Stimulated activated CD8-positive, alpha-beta memory T cell treated with anti-CD3 and anti-CD28 coated beads, Interleukin-2, amount 100 ng/mL, for 48 hours (primary cell): Measurements from ENCODE around the gene FMO1.
"Not testable (repeated sequence)": the region's sequence is repeated elsewhere in the genome, so short reads cannot be mapped to it uniquely, and the experiment has no call there.

Experiments
- DNase-seq, 2 donors: peaks; one replicate each; pipeline ENCODE4 v3.0.0-alpha.2; 2020; ENCODE audit warnings: low read depth in 2 of 2

Gene FMO1

GRCh38 chr1:171248302-171248701 lies at the start of gene FMO1:
Gene FMO1, plus strand, starts transcription at chr1:171248494. Its CDS starts 9,594 bp downstream, at chr1:171258088.
- no peak for DNase-seq

GRCh38 chr1:171204296-171204695 lies 44.0 kb upstream of the FMO1 start:
- DNase-seq, result no peak

DNA sequence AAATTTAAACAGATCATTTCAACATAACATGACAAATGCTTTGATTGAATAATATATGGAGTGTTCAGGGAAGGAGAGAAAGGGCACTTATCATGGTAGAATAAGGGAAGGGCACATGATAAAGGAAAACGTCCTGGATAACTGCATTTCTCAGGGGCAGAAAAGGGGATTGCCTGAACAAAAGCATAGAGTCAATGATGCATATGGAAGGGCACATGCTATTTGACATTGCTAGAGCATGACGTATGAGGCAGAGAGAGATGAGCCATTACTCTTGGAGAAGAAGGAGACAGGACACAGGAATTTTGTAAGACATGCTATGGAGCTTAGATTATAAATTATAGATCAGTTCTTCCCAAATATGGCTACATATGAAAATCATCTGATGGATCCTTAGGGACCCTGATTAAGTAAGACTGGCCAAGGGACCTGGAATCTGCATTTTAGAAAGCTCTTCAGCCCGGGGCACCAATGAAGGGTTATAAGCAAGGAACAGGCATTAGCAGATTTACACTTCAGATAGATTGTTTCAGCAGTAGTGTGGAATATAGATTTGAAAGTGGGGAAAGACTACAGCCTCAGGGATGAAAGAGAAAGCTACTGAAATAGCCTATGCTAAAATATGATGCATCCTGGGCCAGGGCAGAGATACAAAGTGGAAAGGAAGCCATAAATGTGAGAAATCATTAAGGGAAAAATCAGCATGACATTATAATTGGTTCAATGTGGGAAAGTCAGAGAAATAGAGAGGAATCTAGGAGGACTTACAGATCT lies 41.9 kb upstream of the FMO1 start:
- DNase-seq, result no peak

DNA sequence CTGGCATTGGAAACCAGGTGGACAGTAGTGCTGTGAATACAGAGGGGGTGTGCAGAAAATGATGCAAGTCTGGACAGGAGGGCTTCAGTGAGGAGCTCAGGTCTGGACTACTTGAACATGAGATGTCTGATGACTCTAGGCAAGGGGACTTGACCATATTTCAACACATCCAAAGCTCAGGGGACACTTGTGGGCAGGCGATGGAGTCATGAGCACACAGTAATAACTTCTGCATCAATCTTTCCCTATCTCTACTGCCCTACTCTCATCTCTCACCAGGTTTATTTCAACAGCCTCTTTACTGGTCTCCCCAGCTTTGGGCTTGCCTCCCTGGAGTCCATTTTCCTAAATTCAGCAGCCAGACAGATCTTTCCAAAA lies 41.3 kb upstream of the FMO1 start:
- DNase-seq, result no peak

DNA sequence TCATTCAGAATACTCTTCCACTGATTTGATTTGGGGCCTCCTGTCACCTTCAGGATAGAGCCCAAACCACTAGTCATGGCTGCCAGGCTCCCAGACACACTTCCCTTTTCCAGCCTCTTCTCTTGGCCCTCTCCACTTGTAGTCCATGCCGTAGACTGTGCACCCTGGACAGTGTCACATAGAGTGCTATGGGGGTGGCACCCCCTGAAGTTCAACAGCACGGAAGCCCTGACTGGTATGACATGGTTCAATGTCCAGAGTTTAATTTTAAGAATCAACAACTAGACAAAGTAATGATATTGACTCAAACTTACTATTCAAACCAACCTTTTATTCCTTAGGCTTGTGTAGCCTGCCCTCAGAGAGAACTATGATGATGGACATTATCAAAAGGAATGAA lies 40.9 kb upstream of the FMO1 start:
- DNase-seq, result no peak

DNA sequence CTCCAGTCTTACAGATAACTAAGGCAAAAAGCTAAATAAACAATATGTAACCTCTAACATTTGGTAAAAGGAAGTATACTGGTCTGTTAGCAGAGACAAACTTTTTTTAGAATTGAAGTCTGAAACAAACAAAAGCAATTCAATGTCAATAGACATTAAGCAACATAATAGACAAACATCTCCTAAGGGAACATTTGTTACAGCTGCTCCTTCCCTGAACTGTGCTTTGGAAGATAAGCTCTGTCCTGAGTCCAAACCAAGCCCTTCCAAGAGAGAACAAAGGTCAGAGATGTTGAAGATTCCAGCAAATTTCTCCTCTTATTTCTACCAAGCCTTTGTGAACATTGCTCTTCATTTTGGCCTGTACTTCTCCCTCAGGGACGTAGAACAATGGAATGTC lies 37.9 kb upstream of the FMO1 start:
- no peak for DNase-seq

DNA sequence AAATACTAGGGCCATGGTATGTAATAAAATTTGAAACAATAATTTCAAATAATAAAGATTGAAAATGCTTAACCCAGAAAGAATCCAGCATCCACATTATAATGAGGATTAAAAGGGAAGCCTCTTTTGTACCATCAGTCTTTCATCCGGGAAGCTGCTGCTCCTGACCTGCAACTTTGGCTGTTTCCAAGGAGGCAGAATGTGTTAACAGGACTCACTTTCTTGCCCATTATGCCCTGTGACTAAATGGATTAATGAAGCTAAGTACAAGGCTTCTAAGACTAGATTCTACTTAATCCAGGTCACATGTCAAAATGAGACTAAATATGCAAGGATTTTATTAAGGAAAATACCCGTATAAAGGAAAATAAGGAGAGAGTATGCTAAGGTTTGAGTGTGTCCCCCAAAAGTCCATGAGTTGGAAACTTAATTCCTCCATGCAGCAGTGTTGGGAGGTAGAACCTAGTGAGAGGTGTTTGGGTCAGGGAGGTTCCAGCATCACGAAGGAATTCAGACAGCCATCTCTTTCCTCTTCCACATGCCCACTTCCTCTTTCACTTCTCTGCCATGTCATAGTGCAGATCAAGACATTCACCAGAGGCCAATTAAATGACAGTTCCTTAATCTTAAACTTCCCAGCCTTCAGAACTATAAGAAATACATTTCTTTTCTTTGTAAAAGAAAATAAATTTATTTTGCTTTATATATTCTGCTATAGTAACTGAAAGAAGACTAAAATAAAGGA lies 35.5 kb upstream of the FMO1 start:
- DNase-seq, result no peak

- no peak for DNase-seq
Observed at GRCh38 chr1:171213559-171214454, 34.5 kb upstream of the FMO1 start.

GRCh38 chr1:171217658-171218443 lies 30.4 kb upstream of the FMO1 start:
- no peak for DNase-seq

- no peak for DNase-seq
Observed at GRCh38 chr1:171218661-171219060, 29.6 kb upstream of the FMO1 start.

GRCh38 chr1:171219346-171220080 lies 28.8 kb upstream of the FMO1 start:
- no peak for DNase-seq

DNA sequence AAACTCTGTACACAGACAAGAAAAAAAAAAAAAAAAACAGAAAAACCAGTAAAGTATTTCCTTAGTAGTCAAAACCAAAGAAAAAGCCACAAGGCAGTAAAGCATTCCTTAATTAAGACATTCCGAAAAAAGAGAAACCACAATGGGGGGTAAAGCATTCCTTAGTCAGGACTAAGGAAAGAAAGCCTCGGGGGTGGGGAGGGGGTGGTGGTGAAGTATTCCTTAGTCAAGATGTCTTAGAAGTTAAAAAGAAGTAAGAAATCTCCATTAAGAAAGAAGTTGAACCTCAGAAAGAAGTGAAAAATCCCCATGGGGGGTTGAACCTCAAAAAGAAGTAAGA lies 28.2 kb upstream of the FMO1 start:
- no peak for DNase-seq

- DNase-seq, result no peak
Observed at GRCh38 chr1:171220581-171221054, 27.7 kb upstream of the FMO1 start.

- no peak for DNase-seq
Observed at GRCh38 chr1:171221665-171222591, 26.4 kb upstream of the FMO1 start.

DNA sequence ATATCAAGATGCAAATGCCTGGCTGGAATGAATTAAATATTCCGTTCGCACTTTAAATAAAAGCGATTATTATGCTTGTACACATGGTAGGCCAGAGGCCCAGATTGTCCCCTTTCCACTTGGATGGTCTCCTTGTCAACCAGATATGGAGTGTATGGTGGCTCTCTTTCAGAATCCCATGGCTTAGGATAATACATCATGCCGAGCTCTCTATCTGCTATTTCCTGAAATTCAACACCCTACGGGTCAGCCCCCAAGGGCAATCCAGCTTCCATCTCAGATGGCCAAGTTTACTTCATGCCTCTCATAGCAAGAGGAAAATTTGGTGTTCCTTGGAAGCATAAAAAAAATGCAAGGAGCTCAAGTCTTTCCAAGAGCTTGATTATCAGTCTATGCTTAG lies 25.4 kb upstream of the FMO1 start:
- DNase-seq, result no peak

GRCh38 chr1:171224257-171224656 lies 24.0 kb upstream of the FMO1 start:
- not testable (repeated sequence) for DNase-seq

DNA sequence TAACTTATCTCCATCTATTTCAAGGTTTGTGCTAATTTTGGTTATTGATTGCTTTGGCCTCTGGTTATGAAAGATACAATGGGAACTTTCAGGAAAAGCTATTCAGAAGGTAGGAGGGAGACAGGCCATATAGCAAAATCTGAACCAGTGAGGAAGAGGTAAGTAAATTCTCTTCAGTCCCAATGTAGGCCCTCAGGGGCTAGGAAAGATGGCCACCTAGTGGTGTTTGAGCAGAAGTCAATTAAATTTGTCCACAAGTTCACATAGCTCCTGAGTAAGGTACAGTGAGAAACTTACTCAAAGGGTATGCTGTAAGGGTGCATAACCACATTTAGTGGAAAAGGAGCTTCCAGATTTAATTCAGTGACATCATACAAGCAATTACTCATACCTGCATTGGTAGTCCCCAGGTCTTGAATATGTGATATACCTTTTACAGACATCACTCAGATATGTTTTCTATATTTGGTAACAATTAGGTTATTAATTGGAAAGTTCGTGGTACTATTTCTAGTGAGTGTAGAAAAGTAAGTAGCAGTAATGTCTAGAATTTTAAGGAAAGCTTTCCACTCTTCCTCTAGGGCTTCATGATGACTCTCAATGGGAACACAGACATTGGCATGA lies 21.4 kb upstream of the FMO1 start:
- no peak for DNase-seq

GRCh38 chr1:171231326-171231725 lies 17.0 kb upstream of the FMO1 start:
- DNase-seq, result no peak

DNA sequence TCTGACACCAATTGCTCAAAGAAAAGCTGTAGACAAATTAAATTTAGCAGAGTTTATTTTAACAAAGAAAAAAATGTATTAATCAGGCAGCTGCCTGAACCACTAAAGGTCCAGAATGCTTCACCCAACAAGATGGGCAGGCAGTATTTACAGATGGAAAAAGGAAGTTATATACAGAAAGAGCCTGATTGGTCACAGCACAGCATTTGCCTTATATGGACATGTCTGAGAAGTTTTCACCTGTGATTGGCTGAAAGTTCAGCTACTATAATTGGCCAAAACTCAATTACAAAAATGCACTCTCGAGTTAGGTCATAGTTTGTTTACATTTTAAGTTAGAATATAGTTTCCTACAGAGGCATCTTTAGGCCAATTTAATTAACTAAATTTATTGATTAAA lies 15.1 kb upstream of the FMO1 start:
- DNase-seq, result no peak
